HFFc6 (cell line): Measurements from ENCODE around the gene RECK. TPM values are rescaled to one million over a fixed set of nuclear protein-coding genes. Genes with fewer than 3 reads are reported as not detected.

Experiments used
- DNase-seq: peaks from one replicate; pipeline ENCODE4 v3.0.0-alpha.2; 2018
- H3K27ac Mint-ChIP-seq: 2 replicates; pipeline ENCODE4 v1.8.0; 2020; ENCODE audit warnings: mild to moderate bottlenecking, mixed read lengths
- H3K27me3 Mint-ChIP-seq: 2 replicates; pipeline ENCODE4 v1.8.0; 2021; ENCODE audit warnings: mild to moderate bottlenecking, moderate library complexity, mixed read lengths; ENCODE audit not compliant: insufficient read depth
- H3K36me3 Mint-ChIP-seq: 2 replicates; pipeline ENCODE4 v1.8.0; 2021; ENCODE audit warnings: low read depth, mixed read lengths
- H3K4me1 Mint-ChIP-seq: 2 replicates; pipeline ENCODE4 v1.8.0; 2020; ENCODE audit warnings: low read depth, mixed read lengths
- H3K4me3 Mint-ChIP-seq: 2 replicates; pipeline ENCODE4 v1.8.0; 2020; ENCODE audit warnings: mild to moderate bottlenecking, moderate library complexity, mixed read lengths
- H3K9me3 Mint-ChIP-seq: 2 replicates; pipeline ENCODE4 v1.8.0; 2020; ENCODE audit warnings: mild to moderate bottlenecking, mixed read lengths
- total RNA-seq, 6 experiments: library from RNA; stranded (reverse); fragmentation: NEBNext Ultra II Directional; extraction: Animal tissue kit (Norgen Biotek cat#: 25700); gene quantifications; 2 replicates in 1 of 6; 3 replicates in 5 of 6; pipeline ENCODE4 v1.2.3, GENCODE V29; 2021
- TF ChIP-seq, protein P1 (sequence below): fragments of 200-600 bp; sonication (generic); IDR thresholded peaks from 2 replicates; pipeline ENCODE4 v1.5.0; 2021; ENCODE audit warnings: antibody characterized with exemption, mild to moderate bottlenecking

Gene RECK
- total RNA-seq, 6 experiments from 2014 or later, result 149 to 182 (median 173) TPM

DNA sequence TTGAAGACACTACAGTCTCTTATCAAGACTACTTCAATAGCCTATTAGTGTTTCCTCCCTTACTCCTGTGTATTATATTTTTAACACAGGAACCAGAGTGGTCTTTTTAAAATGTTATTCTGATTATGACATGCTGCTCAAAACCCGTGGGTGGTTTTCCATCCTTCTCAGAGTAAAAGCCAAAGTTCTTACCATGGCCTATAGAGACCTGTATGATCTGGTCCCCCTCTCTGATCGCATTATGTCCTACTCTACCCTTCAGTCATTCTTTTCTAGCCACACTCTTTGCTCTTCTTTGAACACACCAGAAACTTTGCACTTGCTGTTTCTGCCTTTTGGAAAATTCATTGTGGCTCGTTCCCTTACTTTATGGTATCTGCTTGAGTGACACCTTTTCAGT is 13.8 kb downstream of the RECK start:
- no peaks in the 10 kb centered on the region; the same call in 1 of the 2 replicates for H3K27me3 Mint-ChIP-seq
- H3K27ac Mint-ChIP-seq, result no peak overlapping the region

DNA sequence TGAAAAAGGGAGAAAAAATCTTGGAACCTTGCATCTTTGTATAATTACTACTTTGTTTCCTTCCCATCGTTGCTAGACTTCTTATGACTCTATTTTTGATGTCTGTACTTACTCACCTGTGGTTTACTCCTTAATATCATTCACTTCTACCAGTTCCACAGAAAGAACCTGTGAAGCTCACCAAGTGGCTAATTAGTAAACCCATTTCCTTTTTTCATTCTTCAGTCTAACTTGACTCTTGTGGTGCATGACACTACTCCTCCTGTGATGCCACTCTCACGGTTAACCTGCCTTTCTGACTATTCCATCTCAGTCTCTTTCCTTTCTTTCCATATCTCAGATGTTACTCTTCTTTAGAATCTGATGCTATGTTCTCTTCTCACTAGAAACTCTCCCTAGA is 14.6 kb downstream of the RECK start:
- Mint-ChIP-seq H3K4me1 (peaks cover 37% of the 10 kb centered on the region), H3K4me3 (no peak overlapping the region), H3K9me3 (no peaks in the 10 kb centered on the region), H3K27ac (no peak overlapping the region), H3K27me3 (no peaks in the 10 kb centered on the region; the same call in 1 of the 2 replicates), H3K36me3 (peaks cover 32% of the 10 kb centered on the region; the same call in 1 of the 2 replicates)
- no peak for DNase-seq
- TF ChIP-seq, protein P1, sequence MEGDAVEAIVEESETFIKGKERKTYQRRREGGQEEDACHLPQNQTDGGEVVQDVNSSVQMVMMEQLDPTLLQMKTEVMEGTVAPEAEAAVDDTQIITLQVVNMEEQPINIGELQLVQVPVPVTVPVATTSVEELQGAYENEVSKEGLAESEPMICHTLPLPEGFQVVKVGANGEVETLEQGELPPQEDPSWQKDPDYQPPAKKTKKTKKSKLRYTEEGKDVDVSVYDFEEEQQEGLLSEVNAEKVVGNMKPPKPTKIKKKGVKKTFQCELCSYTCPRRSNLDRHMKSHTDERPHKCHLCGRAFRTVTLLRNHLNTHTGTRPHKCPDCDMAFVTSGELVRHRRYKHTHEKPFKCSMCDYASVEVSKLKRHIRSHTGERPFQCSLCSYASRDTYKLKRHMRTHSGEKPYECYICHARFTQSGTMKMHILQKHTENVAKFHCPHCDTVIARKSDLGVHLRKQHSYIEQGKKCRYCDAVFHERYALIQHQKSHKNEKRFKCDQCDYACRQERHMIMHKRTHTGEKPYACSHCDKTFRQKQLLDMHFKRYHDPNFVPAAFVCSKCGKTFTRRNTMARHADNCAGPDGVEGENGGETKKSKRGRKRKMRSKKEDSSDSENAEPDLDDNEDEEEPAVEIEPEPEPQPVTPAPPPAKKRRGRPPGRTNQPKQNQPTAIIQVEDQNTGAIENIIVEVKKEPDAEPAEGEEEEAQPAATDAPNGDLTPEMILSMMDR, result no peak

More for the DNA sequence above, 13.8 kb downstream of the RECK start:
- DNase-seq, result no peak
- H3K4me3 Mint-ChIP-seq, result no peak overlapping the region
- no peaks in the 10 kb centered on the region for H3K9me3 Mint-ChIP-seq
- H3K36me3 Mint-ChIP-seq, result peaks cover 32% of the 10 kb centered on the region; the same call in 1 of the 2 replicates
- TF ChIP-seq, protein P1, result no peak
- peaks cover 37% of the 10 kb centered on the region for H3K4me1 Mint-ChIP-seq

DNA sequence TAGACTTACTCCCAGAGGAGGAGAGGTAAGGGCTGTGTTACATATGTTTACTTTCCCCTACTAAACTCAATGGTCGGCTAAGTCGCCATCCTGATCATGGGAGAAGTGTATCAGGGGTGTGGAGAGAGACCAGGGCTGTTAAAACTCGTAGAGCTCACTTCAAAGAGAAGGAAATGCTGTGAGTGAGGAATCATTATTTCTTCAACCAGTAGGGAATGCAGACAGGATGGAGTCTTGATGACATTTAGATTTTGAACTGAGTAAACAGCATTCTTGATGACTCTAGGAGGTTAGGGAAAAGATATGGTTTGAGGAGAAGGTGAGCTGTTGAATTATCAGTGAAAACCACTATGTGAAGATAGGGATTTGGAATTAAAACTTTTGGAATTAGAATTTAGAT is 17.3 kb downstream of the RECK start:
- Mint-ChIP-seq H3K9me3 (no peaks in the 10 kb centered on the region), H3K36me3 (peaks cover 25% of the 10 kb centered on the region; the same call in 1 of the 2 replicates), H3K27me3 (no peaks in the 10 kb centered on the region), H3K27ac (peak overlapping the region; percentile 69), H3K4me3 (peak overlapping the region; percentile 25), H3K4me1 (peaks cover 21% of the 10 kb centered on the region)
- TF ChIP-seq, protein P1, result no peak
- DNase-seq, result no peak

DNA sequence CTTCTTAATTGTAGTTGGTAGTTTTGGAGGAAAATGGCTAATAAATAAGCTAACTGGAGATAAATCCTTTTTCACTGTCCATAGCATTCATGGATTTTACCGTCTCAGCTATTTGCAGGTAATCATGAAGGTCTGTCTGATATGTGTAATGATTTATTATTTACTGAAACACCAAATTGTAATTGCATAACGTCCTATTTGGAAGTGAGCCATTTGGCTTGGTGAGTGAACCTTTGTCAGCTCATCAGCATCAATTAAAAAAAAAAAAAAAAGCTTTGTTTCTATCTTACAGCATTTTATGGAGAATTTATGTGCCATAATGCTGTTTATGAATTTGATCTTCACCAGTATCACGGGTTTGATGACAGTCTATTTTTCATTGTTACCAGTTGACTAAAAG is 20.2 kb downstream of the RECK start:
- Mint-ChIP-seq H3K27me3 (no peaks in the 10 kb centered on the region), H3K27ac (0 out of 2 replicates have a peak overlapping the region, but pooled peaks have one; percentile 21), H3K4me1 (peaks cover 38% of the 10 kb centered on the region), H3K36me3 (peaks cover 44% of the 10 kb centered on the region), H3K9me3 (no peaks in the 10 kb centered on the region), H3K4me3 (no peak overlapping the region)
- no peak for DNase-seq
- TF ChIP-seq, protein P1, result no peak

DNA sequence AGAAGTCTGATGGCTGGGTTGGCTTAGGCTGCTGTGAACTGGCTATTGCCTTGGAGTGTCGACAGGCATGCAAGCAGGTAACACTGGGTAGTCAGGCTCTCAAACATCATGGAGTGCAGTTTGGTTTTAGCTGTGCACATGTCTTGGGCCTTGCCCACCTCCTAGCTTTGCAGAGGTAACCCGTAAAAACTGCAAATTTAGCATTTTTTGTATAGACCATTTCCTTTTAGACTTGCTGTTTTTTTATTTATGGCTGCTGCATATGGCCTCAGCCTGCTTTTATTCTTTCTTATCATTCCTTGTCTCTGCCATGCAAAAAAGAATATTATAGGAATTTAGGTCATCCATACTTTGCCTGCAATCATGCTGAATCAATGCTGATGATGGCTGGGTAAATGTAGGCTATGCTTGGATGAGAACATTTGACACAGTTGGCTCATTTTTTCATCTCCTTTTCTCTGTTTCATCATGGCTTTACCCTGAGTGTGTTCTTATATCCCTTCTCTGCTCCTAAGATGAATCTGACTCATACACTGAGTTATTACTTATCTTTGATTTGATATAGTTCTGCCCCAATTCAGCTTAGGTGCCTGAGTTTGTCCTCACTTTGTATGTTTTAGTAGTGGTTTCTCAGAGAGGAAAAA is 27.2 kb downstream of the RECK start:
- peaks cover 55% of the 10 kb centered on the region for H3K36me3 Mint-ChIP-seq
- DNase-seq, result peak; percentile 39
- H3K9me3 Mint-ChIP-seq, result no peaks in the 10 kb centered on the region
- H3K4me1 Mint-ChIP-seq, result peaks cover 48% of the 10 kb centered on the region
- H3K27me3 Mint-ChIP-seq, result no peaks in the 10 kb centered on the region
- H3K4me3 Mint-ChIP-seq, result peak overlapping the region; percentile 47
- peak overlapping the region; percentile 73 for H3K27ac Mint-ChIP-seq
- TF ChIP-seq, protein P1, result no peak
